ENCODE measurements around the gene ARF1.

- TF ChIP-seq MAX (IDR thresholded peaks at IDR 0.05): no peak
- TF ChIP-seq CEBPB (IDR thresholded peaks at IDR 0.05): no peak
- no peak for TF ChIP-seq RAD21 (IDR thresholded peaks at IDR 0.05; ENCODE audit: low read depth)
- TF ChIP-seq REST (IDR thresholded peaks at IDR 0.05; ENCODE audit: low read depth): no peak
- TF ChIP-seq TAF1 (IDR thresholded peaks at IDR 0.05; ENCODE audit: low read depth): no peak
Measured at GRCh38 chr1:228035844-228036243, 46.7 kb upstream of the ARF1 start.

All from Ishikawa (cell line).